GM12801 (cell line): ENCODE data around the gene CHAD.

Experiments
- CTCF ChIP-seq: IDR thresholded peaks from one replicate; pipeline ENCODE4 v1.5.1; 2011; ENCODE audit warnings: control low read depth; ENCODE audit not compliant: insufficient read length; ENCODE audit errors: extremely low read depth

Gene CHAD

GRCh38 chr17:50481648-50482047, 13.0 kb upstream of the CHAD start:
- TF ChIP-seq CTCF, result no peak

GRCh38 chr17:50480854-50481490, 12.3 kb upstream of the CHAD start:
- TF ChIP-seq CTCF, result no peak

GRCh38 chr17:50480142-50480764, 11.6 kb upstream of the CHAD start:
- no peak for TF ChIP-seq CTCF

GRCh38 chr17:50479522-50480141, 11.0 kb upstream of the CHAD start:
- no peak for TF ChIP-seq CTCF

- no peak for TF ChIP-seq CTCF
Observed at GRCh38 chr17:50478391-50479381, 10.0 kb upstream of the CHAD start, which contains the start of gene RSAD1. TSS of gene RSAD1 (plus strand) at chr17:50478860. CDS start at chr17:50478885, 25 bp downstream.

GRCh38 chr17:50477976-50478375, 9.3 kb upstream of the CHAD start:
- TF ChIP-seq CTCF, result no peak
